Measurements from ENCODE around the gene TLL2.

TLL2 gene

GRCh38 chr10:96410296-96410695 lies 103.4 kb downstream of the TLL2 start:
- H3K4me3 ChIP-seq (ENCODE audit: low read depth, low read length), result no peak overlapping the region
- no peak for DNase-seq (ENCODE audit: low read depth)
- no peak for TF ChIP-seq CTCF (IDR thresholded peaks at IDR 0.05; ENCODE audit: control insufficient read depth, extremely low read depth, insufficient read depth)

- DNase-seq (ENCODE audit: low read depth), result no peak
- no peak for TF ChIP-seq CTCF (IDR thresholded peaks at IDR 0.05; ENCODE audit: control insufficient read depth, extremely low read depth, insufficient read depth)
- H3K4me3 ChIP-seq (ENCODE audit: low read depth, low read length), result no peak overlapping the region
These were observed 105.5 kb downstream of the TLL2 start for GRCh38 chr10:96408201-96408600.

GRCh38 chr10:96407560-96408069 lies 106.1 kb downstream of the TLL2 start:
- no peak overlapping the region for H3K4me3 ChIP-seq (ENCODE audit: low read depth, low read length)
- DNase-seq (ENCODE audit: low read depth), result no peak
- TF ChIP-seq CTCF (IDR thresholded peaks at IDR 0.05; ENCODE audit: control insufficient read depth, extremely low read depth, insufficient read depth), result no peak

- TF ChIP-seq CTCF (IDR thresholded peaks at IDR 0.05; ENCODE audit: control insufficient read depth, extremely low read depth, insufficient read depth), result no peak
- DNase-seq (ENCODE audit: low read depth), result no peak
- no peak overlapping the region for H3K4me3 ChIP-seq (ENCODE audit: low read depth, low read length)
These were observed 107.6 kb downstream of the TLL2 start for GRCh38 chr10:96406091-96406490.

GRCh38 chr10:96402417-96403305 lies 111.1 kb downstream of the TLL2 start:
- no peak for DNase-seq (ENCODE audit: low read depth)
- no peak for TF ChIP-seq CTCF (IDR thresholded peaks at IDR 0.05; ENCODE audit: control insufficient read depth, extremely low read depth, insufficient read depth)
- no peak overlapping the region for H3K4me3 ChIP-seq (ENCODE audit: low read depth, low read length)

GRCh38 chr10:96401036-96401435 lies 112.7 kb downstream of the TLL2 start:
- no peak overlapping the region for H3K4me3 ChIP-seq (ENCODE audit: low read depth, low read length)
- no peak for TF ChIP-seq CTCF (IDR thresholded peaks at IDR 0.05; ENCODE audit: control insufficient read depth, extremely low read depth, insufficient read depth)
- DNase-seq (ENCODE audit: low read depth), result no peak
